AG04450 (cell line): ENCODE results near the gene LRRC71. TPM values are rescaled to one million over a fixed set of nuclear protein-coding genes. Genes with fewer than 3 reads are reported as not detected.

Experiments
- CTCF ChIA-PET: fragments of 300-600, 350-600 bp; formaldehyde crosslinking; extraction: SDS; loops from one replicate; lab custom pipeline; 2022; ENCODE audit warnings: antibody characterized with exemption, inconsistent platforms; lab: Charles Lee
- POLR2A ChIA-PET: fragments of 350-600 bp; formaldehyde crosslinking; extraction: SDS; loops from one replicate; lab custom pipeline; 2021; ENCODE audit warnings: antibody characterized with exemption, inconsistent platforms; lab: Yijun Ruan, JAX
- DNase-seq: peaks from one replicate; pipeline ENCODE4 v3.0.0-alpha.2; 2011; ENCODE audit warnings: low read depth, low spot score
- H3K27ac ChIP-seq: one replicate; pipeline ENCODE4 v1.5.1; 2012; ENCODE audit warnings: low read depth, low read length, control low read depth
- H3K27me3 ChIP-seq: one replicate; pipeline ENCODE4 v1.6.0; 2012; ENCODE audit warnings: low read length; ENCODE audit not compliant: control insufficient read depth, insufficient read depth
- H3K4me3 ChIP-seq: 2 replicates; pipeline ENCODE4 v1.5.1; 2011; ENCODE audit warnings: mild to moderate bottlenecking, low read depth, low read length, control low read depth
- H3K9me3 ChIP-seq: 2 replicates; pipeline ENCODE4 v1.5.1; 2012; ENCODE audit warnings: low read length; ENCODE audit not compliant: control insufficient read depth, insufficient read depth
- CTCF ChIP-seq: IDR thresholded peaks from 2 replicates; pipeline ENCODE4 v1.5.1; 2011; ENCODE audit warnings: low read depth, low read length, control low read depth, inconsistent platforms
- polyA plus RNA-seq: library from polyadenylated mRNA; depleted of rRNA; stranded (reverse); fragments of >200 nt; gene quantifications from 2 replicates; pipeline ENCODE4 v1.2.3, GENCODE V29; 2011

LRRC71 gene
- polyA plus RNA-seq, 1 experiment, result not detected

GRCh38 chr1:156885314-156885713 is 35.1 kb upstream of the LRRC71 start:
- ChIA-PET CTCF (interaction anchor here (1.2 to 2.9 kb wide), 5 partner anchors 9 to 195 kb away, joined by 3 to 10 read pairs (median 6); partner anchors contain the start of gene INSRR), POLR2A (no interaction called here)
- no peak overlapping the region for H3K27ac ChIP-seq
- H3K4me3 ChIP-seq, result no peak overlapping the region
- TF ChIP-seq CTCF, result no peak
- no peak for DNase-seq
- no peaks in the 10 kb centered on the region for H3K9me3 ChIP-seq
- H3K27me3 ChIP-seq, result peaks cover 65% of the 10 kb centered on the region

GRCh38 chr1:156885880-156886355 is 34.5 kb upstream of the LRRC71 start:
- CTCF ChIA-PET, result interaction anchor here (1.2 to 2.9 kb wide), 5 partner anchors 9 to 196 kb away, joined by 3 to 10 read pairs (median 6); partner anchors contain the start of gene INSRR
- POLR2A ChIA-PET, result no interaction called here
- no peak overlapping the region for H3K4me3 ChIP-seq
- no peak for DNase-seq
- H3K9me3 ChIP-seq, result no peaks in the 10 kb centered on the region
- no peak for TF ChIP-seq CTCF
- H3K27ac ChIP-seq, result no peak overlapping the region
- H3K27me3 ChIP-seq, result peaks cover 59% of the 10 kb centered on the region

- H3K27ac ChIP-seq, result no peak overlapping the region
- H3K4me3 ChIP-seq, result no peak overlapping the region
- no peak for DNase-seq
- POLR2A ChIA-PET, result no interaction called here
- no peak for TF ChIP-seq CTCF
- H3K27me3 ChIP-seq, result peaks cover 51% of the 10 kb centered on the region
- no peaks in the 10 kb centered on the region for H3K9me3 ChIP-seq
- CTCF ChIA-PET, result interaction anchor here (1.0 to 2.9 kb wide), 8 partner anchors 8 to 197 kb away, joined by 3 to 10 read pairs (median 5); partner anchors contain the start of gene INSRR
These were observed 33.7 kb upstream of the LRRC71 start for GRCh38 chr1:156886583-156887281.

- ChIA-PET CTCF (interaction anchor here (1.0 to 2.9 kb wide), 5 partner anchors 33 to 90 kb away, joined by 3 to 10 read pairs (median 4); no protein-coding TSS in a partner anchor), POLR2A (no interaction called here)
- DNase-seq, result no peak
- no peak for TF ChIP-seq CTCF
- H3K27me3 ChIP-seq, result peaks cover 46% of the 10 kb centered on the region
- H3K9me3 ChIP-seq, result no peaks in the 10 kb centered on the region
- no peak overlapping the region for H3K27ac ChIP-seq
- no peak overlapping the region for H3K4me3 ChIP-seq
These were observed 33.1 kb upstream of the LRRC71 start for GRCh38 chr1:156887317-156887716.

- Histone ChIP-seq H3K27me3 (peaks cover 41% of the 10 kb centered on the region), H3K4me3 (no peak overlapping the region), H3K9me3 (no peaks in the 10 kb centered on the region), H3K27ac (no peak overlapping the region)
- POLR2A ChIA-PET, result interaction anchor here (0.6 kb wide), 1 partner anchor 120 kb away, joined by 3 read pairs; the partner anchor contains the start of gene PRCC
- DNase-seq, result no peak
- no peak for TF ChIP-seq CTCF
- CTCF ChIA-PET, result interaction anchor here (1.0 to 2.9 kb wide), 6 partner anchors 32 to 199 kb away, joined by 3 to 10 read pairs (median 4); no protein-coding TSS in a partner anchor
These were observed 32.7 kb upstream of the LRRC71 start for GRCh38 chr1:156887734-156888133.
